Medulla oblongata (tissue), 1 donor: ENCODE measurements around the gene ARHGEF4.

ENCODE experiments used
- DNase-seq: peaks from one replicate; pipeline ENCODE4 v3.0.0-alpha.2; 2015; ENCODE audit errors: extremely low spot score

The ARHGEF4 gene

GRCh38 chr2:131011486-131011885 lies 174.8 kb downstream of the ARHGEF4 start:
- no peak for DNase-seq

- DNase-seq: no peak
These were observed 177.4 kb downstream of the ARHGEF4 start for GRCh38 chr2:131014141-131014540.

- DNase-seq: no peak
These were observed 179.1 kb downstream of the ARHGEF4 start for GRCh38 chr2:131015764-131016163.

- DNase-seq: no peak
These were observed 180.4 kb downstream of the ARHGEF4 start for GRCh38 chr2:131016826-131017741.

GRCh38 chr2:131022731-131023130 lies 186.0 kb downstream of the ARHGEF4 start:
- DNase-seq: no peak

- no peak for DNase-seq
These were observed 187.0 kb downstream of the ARHGEF4 start for GRCh38 chr2:131023758-131024157.

- no peak for DNase-seq
These were observed 190.2 kb downstream of the ARHGEF4 start for GRCh38 chr2:131026919-131027318.

- no peak for DNase-seq
These were observed 191.1 kb downstream of the ARHGEF4 start for GRCh38 chr2:131027566-131028528.

- DNase-seq: no peak
These were observed 193.1 kb downstream of the ARHGEF4 start for GRCh38 chr2:131029812-131030211.

- peak; percentile 90 for DNase-seq
These were observed 193.8 kb downstream of the ARHGEF4 start for GRCh38 chr2:131030478-131030971.

- no peak for DNase-seq
These were observed 194.7 kb downstream of the ARHGEF4 start for GRCh38 chr2:131031431-131031841.

- no peak for DNase-seq
These were observed 195.2 kb downstream of the ARHGEF4 start for GRCh38 chr2:131031875-131032274.

GRCh38 chr2:131032393-131032836 lies 195.7 kb downstream of the ARHGEF4 start:
- DNase-seq: no peak

- DNase-seq: no peak
These were observed 197.0 kb downstream of the ARHGEF4 start for GRCh38 chr2:131033786-131034121.

- DNase-seq: peak; percentile 51
These were observed 197.7 kb downstream of the ARHGEF4 start for GRCh38 chr2:131034122-131035051.

- no peak for DNase-seq
These were observed 198.6 kb downstream of the ARHGEF4 start for GRCh38 chr2:131035112-131035825.

- no peak for DNase-seq
These were observed 199.1 kb downstream of the ARHGEF4 start for GRCh38 chr2:131035826-131036231.

- no peak for DNase-seq
These were observed 199.6 kb downstream of the ARHGEF4 start for GRCh38 chr2:131036269-131036668.

- DNase-seq: no peak
These were observed 200.1 kb downstream of the ARHGEF4 start for GRCh38 chr2:131036696-131037397.
